GM18870 (cell line): ENCODE results near the gene NRG2.

Source experiments
- ATAC-seq: cut with Tn5 transposase; IDR thresholded peaks from one replicate; pipeline ENCODE4 v1.9.1; 2021; ENCODE audit warnings: moderate library complexity; ENCODE audit not compliant: unreplicated experiment

NRG2 gene

DNA sequence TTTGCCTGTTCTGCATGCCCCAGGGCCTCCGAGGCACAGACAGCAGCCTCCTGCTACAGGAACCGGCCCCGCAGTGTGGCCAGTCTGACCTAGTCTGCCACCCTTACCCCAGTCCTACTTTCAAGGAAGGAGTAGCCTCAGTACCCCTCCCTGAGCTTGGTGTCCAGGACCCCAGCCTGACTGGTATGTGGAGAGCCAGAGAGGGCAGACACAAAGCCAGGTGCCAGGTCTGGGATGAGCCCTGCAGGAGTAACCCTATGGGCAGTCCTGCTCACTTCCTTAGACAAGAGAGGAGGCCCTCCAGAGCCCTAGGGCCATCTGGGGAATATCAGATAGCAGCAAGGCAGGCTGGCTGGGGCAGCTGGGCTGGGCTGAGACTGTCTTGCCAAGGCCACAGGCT is 67.8 kb downstream of the NRG2 start:
- no peak for ATAC-seq

DNA sequence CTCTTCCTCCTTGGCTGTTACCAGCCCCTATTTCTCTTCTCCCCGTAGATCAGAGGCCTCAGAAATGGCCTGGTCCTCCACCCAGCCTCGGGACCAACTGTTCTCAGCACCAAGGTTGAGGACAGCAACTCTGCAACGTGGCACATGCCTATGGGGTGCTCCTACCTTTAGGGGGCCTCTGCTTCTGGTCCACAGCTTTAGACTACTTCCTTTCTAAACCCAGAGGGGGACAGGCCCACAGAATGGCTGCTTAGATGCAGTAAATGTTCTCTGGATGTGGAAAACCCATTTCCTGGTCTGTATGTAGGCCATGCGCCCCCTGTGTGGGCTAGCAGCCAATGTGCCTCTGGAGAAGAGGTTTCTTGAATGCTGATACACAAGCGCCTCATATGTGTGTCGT is 68.4 kb downstream of the NRG2 start:
- ATAC-seq = no peak

DNA sequence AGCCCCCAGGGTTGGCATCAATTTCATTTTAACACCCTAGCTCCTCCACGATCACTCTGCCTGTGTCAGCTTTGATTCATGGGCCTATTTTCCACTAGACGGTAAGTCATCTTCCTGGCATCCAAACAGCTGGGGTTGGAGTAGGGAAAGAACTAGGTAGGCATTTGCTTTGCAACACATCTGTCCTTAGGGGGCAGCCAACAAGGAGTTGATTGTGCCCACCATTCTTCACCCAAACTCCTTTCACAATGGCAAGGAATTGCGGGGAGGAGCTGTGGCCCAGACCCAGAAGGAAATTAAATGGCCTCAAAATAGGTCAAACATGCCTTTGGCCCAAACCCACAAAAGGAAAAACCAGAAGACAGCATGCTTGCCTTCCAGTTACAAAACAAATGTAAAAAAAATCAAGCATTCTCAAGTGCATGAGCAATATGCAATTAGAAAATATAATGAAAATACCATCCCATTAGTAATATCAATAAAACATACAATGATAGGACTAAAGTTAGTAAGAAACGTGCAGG is 71.8 kb downstream of the NRG2 start:
- ATAC-seq = no peak

DNA sequence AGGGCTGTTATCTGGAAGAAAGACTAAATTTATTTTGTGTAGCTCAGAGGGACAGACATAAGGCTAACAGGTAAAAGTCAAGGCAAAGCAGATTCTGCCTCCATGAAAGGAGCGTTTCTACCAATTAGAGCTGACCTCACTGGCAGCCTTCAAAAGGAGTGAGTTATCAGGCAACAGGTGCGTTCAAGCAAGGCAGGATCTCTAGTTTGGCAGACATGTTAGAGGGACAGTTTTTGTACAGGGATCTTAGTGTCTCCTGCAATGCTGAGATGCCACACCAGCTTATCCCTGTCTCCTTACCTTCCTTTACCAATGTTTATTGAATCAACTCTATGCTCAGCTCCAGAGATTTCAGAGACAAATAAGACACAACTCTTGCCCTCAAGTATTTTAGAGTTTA is 73.8 kb downstream of the NRG2 start:
- no peak for ATAC-seq

DNA sequence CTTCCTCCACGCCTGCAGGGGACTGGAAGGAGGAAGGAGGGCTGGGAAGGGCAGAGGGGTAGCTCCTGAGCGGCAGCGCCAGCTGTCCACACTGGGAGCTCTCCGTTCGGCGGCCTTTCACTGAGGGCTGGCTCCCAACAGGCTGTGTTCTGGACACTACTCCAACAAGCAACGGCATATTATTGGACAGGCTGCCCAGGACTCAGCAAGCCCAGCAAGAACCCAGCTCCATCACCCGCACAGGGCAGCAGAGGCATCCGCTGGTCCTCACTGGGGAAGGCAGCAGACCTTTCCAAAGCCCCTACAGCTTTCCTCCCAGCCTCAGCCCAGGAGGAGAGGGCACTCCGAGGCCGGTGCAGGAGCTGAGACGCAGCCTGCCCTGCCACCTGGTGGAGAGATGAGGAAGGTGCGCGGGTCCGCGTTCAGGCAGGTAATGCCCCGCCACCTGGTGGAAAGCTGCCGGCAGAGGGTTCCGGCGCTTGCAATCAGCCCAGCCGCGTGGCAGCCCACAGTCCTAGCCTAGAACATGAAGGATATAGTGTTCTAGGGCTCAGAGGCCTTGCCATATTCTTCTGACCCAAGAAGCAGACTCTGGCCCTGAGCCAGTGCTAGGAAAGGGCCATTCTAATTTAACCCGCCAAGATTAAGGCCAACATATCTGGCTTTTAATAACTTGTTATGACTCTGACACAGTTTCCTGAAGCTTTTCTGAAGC is 74.4 kb downstream of the NRG2 start:
- peak; percentile 76 for ATAC-seq

DNA sequence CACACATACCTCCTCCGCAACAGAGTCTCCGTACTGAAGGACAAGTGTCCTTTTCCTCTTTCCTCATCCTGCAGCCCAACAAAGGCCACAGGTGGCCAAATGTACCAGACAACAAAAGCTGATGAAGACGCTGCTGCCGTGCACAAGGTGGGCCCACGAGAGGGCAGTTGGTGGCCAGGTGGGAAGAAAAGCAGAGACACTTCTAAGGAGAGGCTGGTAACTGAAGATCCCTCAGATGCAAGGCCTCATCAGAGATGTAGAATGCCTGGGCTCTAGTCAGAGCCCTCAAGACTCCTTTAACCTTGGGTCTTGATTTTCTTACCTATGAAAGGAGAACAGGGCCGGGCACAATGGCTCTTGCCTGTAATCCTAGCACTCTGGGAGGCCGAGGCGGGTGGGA is 75.7 kb downstream of the NRG2 start:
- no peak for ATAC-seq

DNA sequence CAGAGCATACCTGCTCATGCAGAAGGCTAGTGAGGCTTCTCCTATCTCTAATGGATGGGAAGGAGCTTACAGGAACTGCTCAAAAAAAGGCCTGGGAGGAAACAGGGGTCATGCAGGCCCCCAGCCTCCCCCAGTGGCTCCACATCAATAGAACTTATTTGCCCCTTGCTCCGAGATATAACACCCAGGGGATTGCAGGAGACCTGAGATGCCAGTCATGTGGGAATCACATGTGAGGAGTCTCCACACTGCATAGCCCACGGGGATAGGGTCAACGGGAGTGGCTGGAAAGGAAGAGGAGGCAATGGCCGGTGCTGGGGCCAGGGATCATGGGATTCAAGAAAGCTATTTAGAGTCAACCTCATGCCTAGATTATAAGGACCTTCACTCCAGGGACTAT is 76.2 kb downstream of the NRG2 start:
- ATAC-seq = no peak

DNA sequence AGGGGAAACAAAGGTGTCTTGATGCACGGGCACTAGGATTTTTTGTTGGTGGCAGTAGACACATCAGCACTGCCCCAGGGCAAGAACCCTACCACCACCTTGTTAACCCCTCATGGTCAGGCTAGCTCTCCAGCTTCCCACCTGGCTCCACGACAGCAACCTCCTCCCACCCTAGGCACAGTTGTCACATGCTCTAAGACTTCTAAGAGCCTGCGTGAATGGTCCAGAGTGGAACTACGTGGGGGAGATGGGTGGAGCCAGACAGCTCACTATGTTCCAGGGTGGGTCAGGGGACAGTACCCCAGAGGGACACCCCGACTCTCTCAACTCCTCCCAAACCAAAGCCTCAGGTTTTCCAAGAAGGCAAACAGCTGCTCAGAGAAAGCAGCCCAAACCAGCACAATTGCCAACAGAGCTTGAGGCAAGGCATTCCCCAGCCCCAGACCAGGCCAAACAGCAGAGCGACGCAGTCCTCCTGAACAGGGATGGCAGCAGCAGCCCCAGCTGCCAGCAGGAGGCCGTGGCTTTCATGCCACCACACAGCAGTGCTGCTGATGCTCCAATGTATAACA is 78.0 kb downstream of the NRG2 start:
- ATAC-seq = no peak

DNA sequence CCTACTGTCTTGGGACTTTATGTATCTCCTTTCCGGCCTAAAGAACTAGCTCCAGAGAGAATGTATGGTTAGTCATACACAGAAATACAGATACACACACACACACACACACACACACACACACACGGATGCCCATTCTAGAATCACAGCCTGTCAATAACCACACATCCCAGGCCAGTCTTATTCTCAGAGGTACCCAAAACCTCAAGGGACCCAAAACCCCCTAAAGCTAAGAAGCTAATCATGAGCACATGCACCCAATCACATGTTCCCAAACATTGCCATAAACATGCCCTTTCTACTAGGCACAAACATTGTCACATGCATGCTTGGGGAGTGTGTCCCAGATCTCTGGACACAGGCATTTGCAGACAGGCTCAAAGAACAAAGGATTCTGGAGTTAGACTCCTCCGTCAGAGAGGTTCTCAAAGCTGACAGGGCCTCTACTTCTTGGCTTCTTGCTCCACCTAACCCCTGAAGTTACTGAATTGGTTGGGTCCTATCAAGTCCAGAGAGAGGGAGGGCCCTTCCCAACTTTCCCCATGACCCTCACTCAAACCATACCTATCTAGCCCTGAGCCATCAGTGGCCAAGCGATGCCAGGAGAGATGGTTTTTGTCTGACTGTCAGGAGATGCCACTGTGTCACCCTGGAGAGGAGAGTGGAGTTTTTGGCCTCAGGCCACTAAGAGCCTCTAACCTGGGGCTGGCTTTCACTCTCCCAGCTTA is 78.7 kb downstream of the NRG2 start:
- no peak for ATAC-seq

DNA sequence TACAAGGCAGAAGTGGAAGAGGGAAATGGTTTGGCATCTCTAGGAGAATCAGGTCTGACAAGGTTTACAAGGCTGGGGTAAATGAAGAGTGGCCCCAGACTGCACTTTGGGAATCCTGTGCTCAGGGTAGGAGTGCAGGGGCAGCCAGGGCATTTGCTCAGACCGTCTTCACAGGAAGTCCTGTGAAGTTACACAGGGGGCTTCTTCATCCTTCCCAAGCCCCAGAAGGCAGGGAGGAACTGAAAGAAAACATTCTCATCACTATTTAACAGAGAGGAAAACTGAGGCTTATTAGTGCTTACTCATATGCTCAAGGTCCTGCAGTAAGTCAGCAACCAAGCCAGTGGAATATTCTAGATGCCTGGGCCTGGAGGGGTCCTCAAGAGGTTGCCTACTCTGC is 80.7 kb downstream of the NRG2 start:
- ATAC-seq = no peak

DNA sequence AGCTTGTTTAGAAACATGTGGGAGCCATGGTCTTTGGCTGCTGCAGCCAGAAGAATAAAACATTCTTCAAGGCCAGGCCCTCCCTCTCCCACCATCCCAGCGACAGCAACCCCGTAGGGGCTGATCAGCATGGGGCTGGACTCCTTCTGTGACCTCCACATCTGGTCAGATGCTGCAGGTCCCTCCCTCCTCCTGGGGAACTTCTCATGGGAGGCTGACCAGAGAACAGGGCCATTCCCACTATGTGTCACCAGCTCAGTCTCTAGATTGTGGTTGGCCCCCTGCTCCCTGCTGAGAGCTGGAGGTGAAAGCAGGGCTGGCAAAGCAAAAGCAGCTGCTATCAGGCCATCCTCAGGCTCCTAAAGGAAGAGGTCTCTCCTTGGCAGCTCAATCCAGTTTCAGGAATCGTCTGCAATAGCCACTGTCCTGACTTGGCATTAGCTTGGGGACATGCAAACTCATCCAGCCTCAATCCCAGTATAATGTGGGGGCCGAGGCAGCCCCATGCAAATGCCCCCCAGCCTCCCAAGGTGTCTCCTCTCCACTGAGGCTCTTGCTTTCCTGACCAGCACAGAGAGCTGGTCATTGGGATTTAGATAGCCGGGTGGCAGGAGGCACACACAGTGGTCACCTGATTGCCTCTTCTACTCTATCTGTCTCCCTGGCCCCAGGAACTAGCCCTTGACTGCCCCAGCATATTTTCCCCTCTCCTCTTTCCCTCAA is 81.5 kb downstream of the NRG2 start:
- no peak for ATAC-seq

DNA sequence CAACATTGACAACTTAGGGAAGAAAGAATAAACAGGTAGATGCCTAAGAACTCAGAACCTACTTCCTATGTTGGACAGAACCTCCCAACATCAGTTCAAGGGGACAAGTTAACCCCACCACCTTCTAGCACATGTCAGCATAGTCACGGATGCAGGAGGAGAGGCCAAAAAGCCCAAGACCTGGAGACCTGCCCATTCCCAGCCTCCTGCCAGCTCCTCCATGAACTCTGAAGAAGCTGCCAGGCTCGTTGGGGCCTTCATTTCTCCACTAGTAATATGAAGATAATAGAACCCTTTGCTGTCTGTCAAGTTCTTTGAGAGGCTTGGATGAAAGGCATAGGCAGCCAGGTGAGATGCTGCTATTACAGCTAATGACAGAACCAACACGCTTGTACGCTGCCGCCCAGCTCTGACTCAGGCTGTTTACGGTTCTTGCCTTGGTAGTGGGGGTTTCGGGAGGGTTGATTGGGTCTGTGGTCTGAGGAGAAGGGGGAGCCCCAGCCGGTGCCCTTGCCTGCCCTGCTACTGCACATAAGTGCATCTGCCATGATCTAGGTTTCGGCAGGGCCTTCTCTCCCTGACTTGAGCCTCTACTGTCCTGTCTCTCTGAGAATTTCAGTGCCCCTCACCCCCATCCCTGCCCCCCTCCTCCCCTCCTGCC is 82.2 kb downstream of the NRG2 start:
- ATAC-seq = no peak

DNA sequence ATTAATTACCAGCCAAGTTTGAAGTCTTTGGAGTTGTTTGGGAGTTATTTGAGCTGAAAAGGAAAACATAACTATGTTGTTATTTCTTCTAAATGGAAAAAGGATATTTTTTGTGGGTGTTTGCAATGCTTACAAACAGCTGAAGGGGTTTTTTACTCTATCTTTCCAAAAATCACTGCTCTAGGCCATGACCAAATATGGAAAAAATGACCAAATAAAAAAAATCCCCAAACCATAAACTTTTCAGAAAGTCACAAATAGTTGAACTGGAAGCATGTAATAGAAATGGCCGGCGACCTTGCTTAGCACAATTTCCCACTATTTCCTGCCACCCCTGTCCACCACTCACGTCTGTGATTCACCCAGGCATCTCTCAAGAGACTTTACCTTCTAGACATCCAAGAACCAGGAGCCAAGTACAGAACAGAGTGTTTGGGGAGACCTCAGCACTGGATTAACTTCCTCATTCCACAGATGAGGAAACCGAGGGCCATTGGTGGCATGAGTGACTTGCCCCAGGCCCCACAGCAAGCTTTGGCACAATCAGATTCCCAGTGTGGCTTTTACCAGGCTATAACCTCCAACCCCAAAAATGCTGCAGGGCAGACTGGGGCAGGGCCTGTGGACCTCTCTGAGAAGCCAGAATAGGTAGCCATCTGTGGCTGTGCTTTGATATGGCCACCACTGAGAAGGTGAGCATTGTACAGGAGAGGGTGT is 84.5 kb downstream of the NRG2 start:
- no peak for ATAC-seq

DNA sequence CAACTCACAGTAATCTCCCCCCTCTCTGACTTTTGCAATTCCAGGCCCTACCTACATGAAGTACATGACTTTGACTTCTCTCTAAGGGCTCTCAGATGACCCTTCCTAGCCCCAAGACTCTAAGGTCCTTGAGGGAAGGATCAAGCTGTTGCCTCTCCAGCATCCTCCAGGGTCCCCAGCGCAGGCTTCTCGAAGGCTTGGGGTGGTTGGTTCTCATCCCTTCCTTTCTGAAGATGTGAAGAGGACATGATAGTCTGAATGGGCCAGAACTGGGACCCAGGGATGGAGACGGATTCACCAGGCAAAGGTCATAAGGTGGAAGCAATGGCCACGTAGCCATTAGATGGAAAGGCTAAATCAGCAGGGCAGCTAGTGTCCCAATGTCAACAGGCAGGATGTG is 86.8 kb downstream of the NRG2 start:
- ATAC-seq = no peak

DNA sequence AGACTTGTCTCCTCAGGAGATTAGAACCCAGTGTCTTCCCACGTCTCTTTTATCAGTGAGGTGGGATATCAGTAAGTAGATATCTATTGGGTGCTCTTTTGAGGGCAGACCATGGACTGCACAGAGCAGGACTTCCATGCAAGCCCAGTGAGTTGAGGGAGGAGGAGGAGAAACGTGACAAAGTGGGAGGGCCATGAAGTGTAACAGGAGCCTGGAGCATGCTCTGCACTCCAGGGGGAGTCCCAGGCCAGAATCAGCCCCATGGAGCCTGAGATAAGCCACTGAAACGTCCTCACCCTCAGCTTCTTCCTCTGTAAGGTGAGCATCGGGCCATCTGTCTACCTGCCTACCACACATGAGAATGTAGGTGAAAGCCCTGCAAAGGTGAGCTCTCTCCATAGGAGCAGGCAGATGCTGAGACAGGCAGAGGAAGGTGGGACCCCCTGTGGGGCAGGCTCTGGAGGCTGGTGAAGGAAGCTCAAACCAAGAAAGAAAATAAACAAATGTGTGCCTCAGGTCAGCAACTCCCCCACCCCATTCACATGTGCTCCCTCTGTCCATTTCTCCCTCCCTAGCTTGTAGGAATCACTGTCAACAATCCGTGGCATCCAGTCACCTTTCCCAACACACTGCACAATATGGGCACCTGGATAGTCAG is 87.4 kb downstream of the NRG2 start:
- ATAC-seq = peak; percentile 30

DNA sequence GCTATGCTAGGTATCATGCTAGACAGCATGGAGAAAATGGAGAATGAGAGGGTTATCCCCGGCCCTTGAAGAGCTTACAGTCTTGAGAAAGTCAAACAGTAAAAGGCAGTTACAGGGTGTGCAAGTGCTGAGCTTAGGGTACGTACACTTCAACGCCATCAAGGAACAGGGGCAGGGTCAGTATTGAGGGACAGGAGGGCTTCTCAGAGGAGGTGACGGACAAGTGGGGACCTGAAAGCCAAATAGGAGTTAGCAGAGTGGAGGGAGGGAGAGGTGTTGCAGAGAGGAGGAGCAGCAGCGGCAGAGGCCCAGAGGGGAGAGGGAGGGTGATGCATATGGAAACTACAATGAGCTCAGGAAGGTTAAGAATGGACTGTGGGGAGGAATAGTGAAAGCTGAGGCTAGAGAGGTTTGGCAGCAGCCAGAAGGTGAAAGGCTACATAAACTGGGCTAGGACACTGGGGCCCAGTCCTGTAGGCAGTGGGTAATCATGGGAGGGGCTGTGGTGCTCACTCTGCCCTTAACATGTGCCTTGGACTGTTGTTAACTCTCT is 88.0 kb downstream of the NRG2 start:
- peak; percentile 71 for ATAC-seq

DNA sequence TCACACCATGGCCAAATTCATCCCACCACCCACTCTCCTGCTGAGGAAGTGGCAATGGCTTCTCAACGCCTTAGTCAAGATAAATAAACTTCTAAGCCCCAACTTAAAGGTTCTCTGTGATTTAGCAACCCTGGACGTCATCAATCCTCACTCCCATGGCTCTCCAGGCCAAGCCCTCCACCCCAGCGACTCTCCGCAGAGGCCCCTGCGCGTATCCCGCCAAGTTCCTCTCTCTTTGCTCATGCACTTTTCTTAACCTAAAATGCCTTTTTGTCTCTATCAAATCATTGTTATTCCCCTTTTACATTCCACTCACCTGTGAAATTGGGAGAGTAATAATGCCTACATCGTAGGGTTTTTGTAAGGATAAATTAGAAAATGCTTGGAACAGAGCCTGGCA is 88.6 kb downstream of the NRG2 start:
- ATAC-seq = no peak

DNA sequence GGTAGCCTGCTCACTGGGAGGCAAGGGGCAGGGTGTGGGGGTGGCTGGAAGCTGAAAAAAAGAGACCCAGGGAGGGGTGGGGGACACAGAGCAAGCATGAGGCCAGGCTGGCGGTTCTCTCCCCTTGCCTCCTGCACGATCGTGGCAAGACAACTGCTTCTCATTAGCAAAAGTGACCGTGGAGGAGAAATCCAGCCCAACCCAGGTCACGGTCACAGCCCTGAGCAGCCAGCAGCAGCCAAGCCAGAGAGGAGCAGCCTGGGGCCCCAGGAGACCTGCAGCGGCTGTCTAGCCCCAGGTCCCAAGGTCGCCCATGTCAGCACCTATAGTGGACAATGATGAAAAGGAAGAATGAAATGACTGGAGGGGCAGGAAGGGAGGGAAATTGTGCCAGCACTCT is 89.1 kb downstream of the NRG2 start:
- no peak for ATAC-seq

DNA sequence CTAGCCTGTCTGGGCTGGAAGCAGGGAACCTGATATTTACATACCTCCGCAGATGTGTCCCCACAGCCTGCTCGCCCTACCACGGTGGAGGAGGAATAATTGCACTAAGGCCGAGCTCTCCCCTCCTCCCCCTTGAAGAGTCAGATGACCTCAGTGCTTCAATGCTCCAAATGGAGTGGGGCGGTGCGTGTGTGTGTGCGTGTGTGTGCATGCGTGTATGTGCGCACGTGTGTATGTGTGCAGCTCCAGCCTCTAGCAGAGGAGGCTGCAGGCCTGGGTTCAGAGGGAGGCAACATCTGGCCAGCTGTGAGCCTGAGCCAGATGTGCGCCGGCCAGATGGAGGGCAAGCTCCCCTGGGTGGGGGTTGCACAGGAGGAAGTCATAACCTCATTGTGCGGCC is 90.5 kb downstream of the NRG2 start:
- no peak for ATAC-seq

DNA sequence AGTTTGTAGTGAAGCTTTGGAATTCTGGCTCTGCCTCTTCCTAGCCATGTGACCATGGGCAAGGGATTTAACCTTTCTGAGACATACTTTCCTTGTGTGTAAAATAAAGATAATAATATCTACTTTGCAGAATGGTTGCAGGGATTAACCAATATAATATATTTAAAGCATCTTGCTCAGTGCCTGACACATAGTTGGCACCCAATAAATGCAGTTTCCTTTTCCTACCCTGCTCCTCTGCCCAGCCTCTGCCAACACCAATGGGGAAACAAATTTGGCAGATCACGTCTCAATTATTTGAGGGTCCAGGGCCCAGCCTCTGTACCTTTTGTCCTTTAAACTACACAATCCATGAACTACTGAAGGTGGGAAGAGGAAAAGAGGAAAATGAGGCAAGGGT is 91.1 kb downstream of the NRG2 start:
- no peak for ATAC-seq
